Large intestine (tissue), 3 donors: ENCODE results near the gene PTCD3. TPM values are rescaled to one million over a fixed set of nuclear protein-coding genes. Genes with fewer than 3 reads are reported as not detected.

Experiments
- DNase-seq, 2 donors: peaks; one replicate each; pipeline versions ENCODE4 v3.0.0 to v3.0.0-alpha.2; 2013
- H3K27ac ChIP-seq: one replicate; pipeline ENCODE4 v1.5.1; 2013; ENCODE audit warnings: low read length
- H3K27me3 ChIP-seq: 2 replicates; pipeline ENCODE4 v1.6.1; 2013; ENCODE audit warnings: low read length; ENCODE audit not compliant: control insufficient read depth, insufficient read depth
- H3K36me3 ChIP-seq: 2 replicates; pipeline ENCODE4 v1.6.1; 2013; ENCODE audit warnings: low read length; ENCODE audit not compliant: control insufficient read depth, insufficient read depth
- H3K4me1 ChIP-seq: one replicate; pipeline ENCODE4 v1.6.1; 2013; ENCODE audit warnings: low read length; ENCODE audit not compliant: control insufficient read depth, insufficient read depth
- H3K4me3 ChIP-seq: one replicate; pipeline ENCODE4 v1.5.1; 2013; ENCODE audit warnings: low read length
- H3K9me3 ChIP-seq: one replicate; pipeline ENCODE4 v1.6.1; 2013; ENCODE audit warnings: mild to moderate bottlenecking, low read depth, low read length, moderate library complexity; ENCODE audit not compliant: control insufficient read depth
- WGBS: methylation state at CpG from one replicate; pipeline ENCODE4 v1.1.5; 2013; ENCODE audit warnings: low lambda C conversion rate; ENCODE audit not compliant: insufficient coverage; 5-methylcytosine and 5-hydroxymethylcytosine counted together
- polyA plus RNA-seq: library from polyadenylated mRNA; unstranded; fragments of 120-200 nt; gene quantifications from one replicate; pipeline ENCODE4 v1.2.1, GENCODE V29; 2013

The PTCD3 gene
- polyA plus RNA-seq, 1 donor = 110 TPM

DNA sequence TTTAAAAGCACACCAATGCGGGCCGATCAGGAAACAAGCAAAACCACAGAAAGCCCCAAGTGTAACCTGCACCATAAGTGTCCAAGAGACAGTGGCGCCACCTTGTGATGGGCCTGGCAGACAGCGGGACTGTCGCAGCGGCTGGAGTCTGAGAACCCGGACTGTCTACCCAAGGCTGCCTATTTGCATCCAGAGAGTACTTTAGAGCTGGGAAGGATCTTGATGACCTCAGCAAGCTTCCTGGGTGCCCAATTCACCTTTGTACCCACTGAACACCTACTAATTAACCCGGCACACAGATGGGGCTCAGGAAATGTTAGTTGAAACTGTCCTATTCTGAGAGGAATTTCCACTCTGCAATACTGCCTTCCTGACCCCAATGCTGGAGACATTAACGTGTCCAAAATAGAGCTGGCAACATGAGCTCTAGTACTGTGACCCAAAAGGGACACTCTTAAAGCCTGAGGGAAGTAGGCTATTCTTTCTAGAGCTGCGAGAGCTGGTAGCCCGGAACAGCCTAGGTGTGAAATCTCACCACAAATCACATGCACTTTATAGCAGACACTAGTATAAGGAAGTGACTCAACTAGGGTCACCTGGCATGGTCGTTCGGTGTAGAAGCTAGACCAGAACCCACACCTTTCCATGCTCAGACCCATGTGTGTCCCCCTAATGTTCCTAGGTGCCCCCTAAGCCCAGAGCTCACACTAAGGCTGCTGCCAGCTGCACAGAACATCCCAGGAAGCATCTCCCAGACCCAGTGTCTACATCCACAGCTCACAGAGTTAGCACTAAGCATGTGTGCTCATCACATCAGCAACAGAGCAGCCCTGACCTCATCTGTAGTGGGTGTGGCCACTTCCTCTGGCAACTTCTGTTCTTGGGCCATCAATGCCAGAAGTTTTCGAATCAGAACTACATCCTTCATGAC lies 25.8 kb upstream of the PTCD3 start:
- Histone ChIP-seq H3K27me3 (no peaks in the 10 kb centered on the region), H3K27ac (peak overlapping the region; percentile 94), H3K9me3 (no peaks in the 10 kb centered on the region), H3K36me3 (peaks cover 50% of the 10 kb centered on the region), H3K4me1 (peaks cover 15% of the 10 kb centered on the region), H3K4me3 (no peak overlapping the region)
- WGBS = no CpG with 5 or more reads among the region's 14 CpGs
- peak; percentile 91 to 97 for DNase-seq

GRCh38 chr2:86081724-86082123 lies 24.3 kb upstream of the PTCD3 start:
- H3K4me1 ChIP-seq = peaks cover 15% of the 10 kb centered on the region
- no peaks in the 10 kb centered on the region for H3K27me3 ChIP-seq
- H3K9me3 ChIP-seq = no peaks in the 10 kb centered on the region
- DNase-seq = no peak
- WGBS = no CpG with 5 or more reads among the region's 4 CpGs
- peaks cover 49% of the 10 kb centered on the region for H3K36me3 ChIP-seq
- H3K4me3 ChIP-seq = no peak overlapping the region
- no peak overlapping the region for H3K27ac ChIP-seq

GRCh38 chr2:86082756-86083155 lies 23.3 kb upstream of the PTCD3 start:
- no peak for DNase-seq
- peaks cover 15% of the 10 kb centered on the region for H3K4me1 ChIP-seq
- no peaks in the 10 kb centered on the region for H3K27me3 ChIP-seq
- WGBS = no CpG with 5 or more reads among the region's 5 CpGs
- H3K9me3 ChIP-seq = no peaks in the 10 kb centered on the region
- H3K27ac ChIP-seq = no peak overlapping the region
- peaks cover 43% of the 10 kb centered on the region for H3K36me3 ChIP-seq
- no peak overlapping the region for H3K4me3 ChIP-seq

- Histone ChIP-seq H3K27ac (no peak overlapping the region), H3K27me3 (no peaks in the 10 kb centered on the region), H3K4me3 (no peak overlapping the region), H3K9me3 (no peaks in the 10 kb centered on the region), H3K36me3 (peaks cover 54% of the 10 kb centered on the region), H3K4me1 (no peaks in the 10 kb centered on the region)
- 97% methylated on average over 4 of the region's 14 CpGs for WGBS
- DNase-seq = no peak
Measured at GRCh38 chr2:86087936-86088850, 17.8 kb upstream of the PTCD3 start.

DNA sequence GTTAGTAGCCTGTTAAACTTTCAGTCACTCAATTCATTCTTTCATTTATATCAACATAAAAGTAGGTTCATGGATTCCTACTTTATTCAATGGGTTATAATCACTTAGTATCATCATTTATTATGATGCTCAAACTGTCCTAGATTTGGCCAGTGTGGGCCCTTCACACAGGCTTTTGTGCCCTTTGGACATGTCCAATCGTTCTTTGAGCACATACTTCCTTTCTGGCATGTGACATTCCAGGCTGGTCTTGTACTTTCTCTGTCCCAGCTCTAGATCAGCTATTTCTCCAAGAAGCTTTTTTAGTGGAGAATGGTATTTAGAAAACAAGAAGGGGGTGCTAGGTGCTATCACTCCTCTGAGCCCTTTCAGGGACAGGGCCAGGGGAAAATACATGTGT lies 11.8 kb upstream of the PTCD3 start:
- Histone ChIP-seq H3K4me1 (no peaks in the 10 kb centered on the region), H3K27me3 (no peaks in the 10 kb centered on the region), H3K4me3 (no peak overlapping the region), H3K27ac (no peak overlapping the region), H3K9me3 (no peaks in the 10 kb centered on the region), H3K36me3 (peaks cover 56% of the 10 kb centered on the region)
- DNase-seq = no peak
- no CpG with 5 or more reads among the region's 1 CpG for WGBS

DNA sequence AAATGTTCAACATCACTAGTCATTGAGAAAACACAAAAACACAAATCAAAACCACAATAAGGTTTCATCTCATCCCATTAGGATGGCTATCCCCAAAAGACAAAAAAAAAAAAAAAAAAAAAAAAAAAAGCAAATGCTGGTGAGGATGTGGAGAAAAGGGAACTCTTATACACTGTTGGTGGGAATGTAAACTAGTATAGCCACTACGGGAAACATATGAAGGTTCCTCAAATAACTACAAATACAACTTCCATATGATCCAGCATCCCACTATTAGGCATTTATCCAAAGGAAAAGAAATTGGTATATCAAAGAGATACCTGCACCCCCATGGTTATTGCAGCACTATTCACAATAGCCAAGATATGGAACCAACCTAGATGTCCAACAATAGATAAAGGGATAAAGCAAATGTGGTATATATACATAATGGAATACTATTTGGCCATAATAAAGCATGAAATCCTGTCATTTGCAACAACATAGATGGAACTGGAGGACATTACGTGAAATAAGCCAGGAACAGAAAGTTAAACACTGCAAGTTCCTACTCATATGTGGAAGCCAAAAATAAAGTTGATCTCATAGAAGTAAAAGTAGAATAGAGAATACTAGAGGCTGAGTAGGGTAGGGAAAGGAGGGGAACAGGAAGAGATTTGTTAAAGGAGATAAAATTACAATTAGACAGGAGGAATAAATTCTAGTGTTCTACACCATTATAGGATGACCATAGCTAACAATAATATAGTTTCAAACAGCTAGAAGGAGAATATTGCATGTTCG lies 8.7 kb upstream of the PTCD3 start:
- H3K27ac ChIP-seq = no peak overlapping the region
- no peaks in the 10 kb centered on the region for H3K4me1 ChIP-seq
- DNase-seq = no peak
- H3K36me3 ChIP-seq = peaks cover 45% of the 10 kb centered on the region
- whole genome bisulfite sequencing = 100% methylated on average over 1 of the region's 3 CpGs
- no peaks in the 10 kb centered on the region for H3K9me3 ChIP-seq
- no peak overlapping the region for H3K4me3 ChIP-seq
- H3K27me3 ChIP-seq = no peaks in the 10 kb centered on the region

- Histone ChIP-seq H3K27me3 (no peaks in the 10 kb centered on the region), H3K27ac (no peak overlapping the region), H3K4me1 (no peaks in the 10 kb centered on the region), H3K9me3 (no peaks in the 10 kb centered on the region), H3K36me3 (peaks cover 51% of the 10 kb centered on the region), H3K4me3 (no peak overlapping the region)
- no CpG with 5 or more reads among the region's 1 CpG for WGBS
- no peak for DNase-seq
Measured at GRCh38 chr2:86097913-86098312, 8.1 kb upstream of the PTCD3 start.

DNA sequence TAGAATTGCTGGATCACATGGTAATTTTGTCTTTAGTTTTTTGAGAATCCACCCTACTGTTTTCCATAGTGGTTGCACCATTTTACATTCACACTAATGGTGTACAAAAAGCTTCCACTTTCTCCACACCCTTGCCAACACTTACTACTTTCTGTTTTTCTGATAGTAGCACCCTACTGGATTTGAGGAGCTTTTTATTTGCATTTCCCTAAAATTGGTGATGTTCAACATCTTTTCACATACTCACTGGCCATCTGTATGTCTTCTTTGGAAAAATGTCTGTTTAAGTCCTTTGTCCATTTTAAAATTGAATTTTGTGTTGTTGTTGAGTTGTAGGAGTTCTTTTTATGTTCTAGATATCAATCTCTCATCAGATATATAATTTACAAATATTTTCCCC lies 3.9 kb upstream of the PTCD3 start:
- Histone ChIP-seq H3K27me3 (no peaks in the 10 kb centered on the region), H3K36me3 (peaks cover 29% of the 10 kb centered on the region), H3K4me3 (no peak overlapping the region), H3K9me3 (no peaks in the 10 kb centered on the region), H3K27ac (no peak overlapping the region), H3K4me1 (no peaks in the 10 kb centered on the region)
- DNase-seq = no peak

DNA sequence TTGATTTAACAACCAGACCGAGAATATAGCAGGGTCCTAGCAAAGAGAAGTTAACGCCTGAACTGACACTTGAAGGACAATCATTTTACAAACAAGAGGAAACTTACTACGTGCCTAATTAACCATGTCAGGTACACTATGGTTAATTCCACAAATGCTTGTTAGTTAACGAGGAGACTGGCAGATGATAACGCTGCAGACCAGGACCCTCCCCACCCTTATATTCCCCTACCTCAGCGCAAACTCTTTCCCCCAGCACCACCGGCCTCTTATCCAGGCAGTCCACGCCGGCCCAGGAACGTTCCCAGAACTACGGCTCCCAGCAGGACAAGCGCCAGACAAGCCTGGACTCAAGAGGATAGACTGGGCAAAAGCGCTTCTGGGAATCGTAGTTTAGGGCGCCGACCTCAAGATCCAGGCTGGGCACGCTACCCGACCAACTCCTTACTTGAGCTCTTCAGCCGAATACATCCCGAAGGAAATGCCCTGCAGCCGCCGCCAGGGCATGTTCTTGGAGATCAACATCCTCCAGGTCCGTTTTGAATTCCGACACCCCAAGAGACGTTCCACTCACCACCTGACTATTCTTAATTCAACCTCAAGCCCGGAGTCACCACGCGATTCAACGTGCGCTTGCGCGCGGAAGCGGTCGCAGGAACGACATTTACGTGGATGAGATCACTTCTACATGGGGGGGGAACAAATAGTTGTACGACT lies 625 bp upstream of the PTCD3 start, which contains the start of gene POLR1A:
Gene POLR1A (minus strand): TSS at position 635 of the 717 bp plus-strand sequence. CDS start 110 bp downstream, at position 525.
- DNase-seq = peak; percentile 90 to 98
- H3K9me3 ChIP-seq = no peaks in the 10 kb centered on the region
- H3K27ac ChIP-seq = peak within 1 kb of the TSS; percentile 76
- H3K4me3 ChIP-seq = peak within 1 kb of the TSS; percentile 81
- peaks cover 16% of the 10 kb centered on the region for H3K36me3 ChIP-seq
- H3K4me1 ChIP-seq = no peaks in the 10 kb centered on the region
- WGBS = 0% methylated on average over 1 of the region's 38 CpGs
- no peaks in the 10 kb centered on the region for H3K27me3 ChIP-seq
